GM19025 (cell line): ENCODE results near the gene SNRNP40.
"Not testable (repeated sequence)": the region's sequence is repeated elsewhere in the genome, so short reads cannot be mapped to it uniquely, and the experiment has no call there.

ENCODE experiments used
- ATAC-seq: cut with Tn5 transposase; IDR thresholded peaks from one replicate; pipeline ENCODE4 v1.9.1; 2021; ENCODE audit warnings: mild to moderate bottlenecking, low read depth, moderate library complexity; ENCODE audit not compliant: unreplicated experiment

SNRNP40 gene

DNA sequence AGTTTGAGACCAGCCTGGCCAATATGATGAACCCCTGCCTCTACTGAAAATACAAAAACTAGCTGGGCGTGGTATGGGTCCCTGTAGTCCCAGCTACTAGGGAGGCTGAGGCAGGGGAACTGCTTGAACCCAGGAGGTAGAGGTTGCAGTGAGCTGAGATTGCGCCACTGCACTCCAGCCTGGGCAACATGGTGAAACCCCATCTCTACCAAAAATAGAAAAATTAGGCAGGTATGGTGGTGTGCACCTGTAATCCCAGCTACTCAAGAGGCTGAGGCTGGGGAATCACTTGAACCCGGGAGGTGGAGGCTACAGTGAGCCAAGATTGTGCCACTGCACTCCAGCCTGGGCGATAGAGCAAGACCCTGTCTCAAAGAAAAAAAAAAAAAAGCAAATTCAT lies 8.8 kb downstream of the SNRNP40 start:
- not testable (repeated sequence) for ATAC-seq

DNA sequence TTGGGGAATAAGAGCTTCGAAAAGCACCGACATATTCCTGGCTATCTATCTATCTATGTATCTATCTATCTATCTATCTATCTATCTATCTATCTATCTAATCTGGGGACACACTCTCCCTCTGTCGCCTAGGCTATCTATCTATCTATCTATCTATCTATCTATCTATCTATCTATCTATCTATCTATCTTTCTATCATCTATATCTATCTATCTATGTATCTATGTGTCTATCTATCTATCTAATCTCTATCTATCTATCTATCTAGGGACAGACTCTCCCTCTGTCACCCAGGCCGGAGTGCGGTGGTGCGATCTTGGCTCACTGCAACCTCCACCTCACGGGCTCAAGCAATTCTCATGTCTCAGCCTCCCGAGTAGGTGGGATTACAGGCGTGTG lies 14.2 kb downstream of the SNRNP40 start:
- not testable (repeated sequence) for ATAC-seq

- no peak for ATAC-seq
Measured at GRCh38 chr1:31273619-31274018, 23.0 kb downstream of the SNRNP40 start.

- no peak for ATAC-seq
Measured at GRCh38 chr1:31272369-31272768, 24.2 kb downstream of the SNRNP40 start.

DNA sequence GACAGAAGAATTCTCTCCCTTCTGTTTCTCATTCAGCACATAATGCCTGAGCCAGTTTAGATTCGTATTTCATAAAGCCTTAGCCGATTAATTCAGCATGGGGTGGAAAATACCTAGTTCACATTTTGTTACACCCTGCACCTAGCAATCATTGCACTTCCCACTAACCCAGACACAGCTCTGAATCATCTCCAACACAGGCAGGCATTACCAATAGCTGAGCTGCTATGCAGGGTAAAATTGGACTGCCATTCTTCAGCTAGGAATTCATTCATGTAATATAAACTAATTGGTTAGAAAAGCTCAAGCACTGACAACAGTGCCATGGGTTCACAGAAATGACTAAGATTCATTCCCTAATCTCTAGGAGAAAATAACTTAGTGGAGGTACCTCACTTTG lies 30.0 kb downstream of the SNRNP40 start:
- no peak for ATAC-seq

GRCh38 chr1:31264790-31265386 lies 31.7 kb downstream of the SNRNP40 start:
- ATAC-seq = no peak

GRCh38 chr1:31263408-31263807 lies 33.2 kb downstream of the SNRNP40 start:
- ATAC-seq = no peak

DNA sequence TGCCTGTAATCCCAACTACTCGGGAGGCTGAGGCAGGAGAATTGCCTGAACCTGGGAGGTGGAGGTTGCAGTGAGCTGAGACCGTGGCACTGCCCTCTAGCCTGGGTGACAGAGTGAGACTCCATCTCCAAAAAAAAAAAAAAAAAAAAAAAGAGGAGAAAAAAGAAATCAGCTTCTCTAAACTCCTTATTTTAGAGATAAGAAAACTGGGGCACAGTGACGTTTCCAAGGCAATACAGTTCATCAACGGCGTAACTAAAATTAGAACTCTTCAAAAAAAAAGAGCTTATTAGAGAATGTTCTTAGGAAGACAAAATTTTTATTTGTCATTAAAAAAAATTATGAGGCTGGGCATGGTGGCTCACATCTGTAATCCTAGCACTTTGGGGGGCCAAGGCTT lies 34.2 kb downstream of the SNRNP40 start:
- not testable (repeated sequence) for ATAC-seq

GRCh38 chr1:31261916-31262315 lies 34.7 kb downstream of the SNRNP40 start:
- no peak for ATAC-seq

DNA sequence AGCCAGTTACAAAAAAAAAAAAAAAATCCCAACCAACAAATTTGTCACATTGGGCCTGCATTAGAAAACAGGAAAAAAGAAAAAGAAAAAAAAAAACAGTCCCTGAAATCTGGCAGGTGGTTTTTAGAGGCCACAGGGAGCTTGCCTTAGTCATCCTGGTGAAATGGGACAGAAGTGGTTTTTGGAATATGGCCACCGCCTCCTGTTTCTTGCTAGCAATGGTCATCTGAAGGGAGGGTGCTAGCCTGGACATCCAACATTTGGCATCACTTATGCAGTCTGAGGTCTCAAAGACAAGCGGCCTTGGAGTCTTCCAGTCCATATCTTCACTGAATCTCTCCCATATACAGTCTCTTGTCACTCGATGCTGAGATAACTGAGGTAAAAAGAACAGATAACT lies 36.8 kb downstream of the SNRNP40 start:
- no peak for ATAC-seq

DNA sequence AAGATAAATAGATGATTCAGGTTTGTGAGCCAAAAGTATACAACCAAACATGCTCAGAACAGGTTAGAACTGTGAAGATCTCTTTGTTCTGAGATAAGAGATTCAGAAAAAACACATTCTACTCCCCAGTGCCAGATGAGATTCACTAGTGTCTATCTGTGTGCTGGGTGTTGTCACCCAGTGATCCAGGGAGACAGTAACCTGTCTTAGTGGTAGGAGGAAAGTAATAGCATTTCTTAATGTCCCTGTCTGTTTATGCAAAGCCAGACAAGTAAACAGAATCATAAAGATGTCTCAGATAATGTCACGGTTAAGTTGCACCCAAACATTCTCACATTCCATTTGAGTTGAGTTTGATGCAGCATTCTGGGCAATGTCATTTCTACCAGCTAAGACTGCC lies 38.0 kb downstream of the SNRNP40 start:
- ATAC-seq = no peak

- ATAC-seq = no peak
Measured at GRCh38 chr1:31257213-31257612, 39.4 kb downstream of the SNRNP40 start.

GRCh38 chr1:31249854-31250253 lies 46.7 kb downstream of the SNRNP40 start:
- ATAC-seq = no peak

DNA sequence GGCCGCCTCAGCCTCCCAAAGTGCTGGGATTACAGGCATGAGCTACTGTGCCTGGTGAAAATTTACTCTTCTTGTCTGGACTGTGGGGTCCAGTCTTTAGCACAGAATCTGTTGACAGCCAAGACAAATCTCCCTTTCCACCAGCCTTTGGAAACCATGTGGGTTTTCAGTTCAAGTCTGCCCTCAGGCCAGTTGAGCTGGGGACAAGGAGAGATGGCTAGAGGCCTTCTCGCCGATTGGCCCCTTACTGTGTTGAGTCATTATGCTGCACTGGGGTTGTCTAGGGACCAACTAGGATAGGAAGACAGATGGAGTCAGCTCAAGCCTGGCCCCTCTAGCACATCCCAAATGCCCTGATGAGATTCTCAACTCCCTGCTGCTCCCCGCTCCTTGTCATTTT lies 48.3 kb downstream of the SNRNP40 start:
- no peak for ATAC-seq

DNA sequence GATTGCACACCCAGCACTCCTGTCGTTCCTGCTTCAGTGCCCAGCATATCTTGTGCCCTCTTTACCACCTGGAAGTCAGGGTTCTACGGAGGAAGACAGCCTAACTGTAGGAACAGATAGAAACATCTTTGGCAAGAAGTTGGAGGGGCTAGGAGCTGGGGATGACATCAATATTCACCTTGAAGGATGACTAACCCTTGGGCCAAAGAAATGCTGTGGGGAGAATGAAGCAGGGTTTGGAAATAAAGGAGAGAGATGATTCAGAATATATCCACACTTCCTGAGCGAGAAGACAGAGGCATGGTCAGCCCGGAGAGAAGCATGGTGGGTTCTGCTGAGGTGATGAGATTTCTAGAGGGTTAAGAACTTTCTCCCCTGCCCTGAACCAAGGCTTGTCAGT lies 52.3 kb downstream of the SNRNP40 start:
- ATAC-seq = no peak

DNA sequence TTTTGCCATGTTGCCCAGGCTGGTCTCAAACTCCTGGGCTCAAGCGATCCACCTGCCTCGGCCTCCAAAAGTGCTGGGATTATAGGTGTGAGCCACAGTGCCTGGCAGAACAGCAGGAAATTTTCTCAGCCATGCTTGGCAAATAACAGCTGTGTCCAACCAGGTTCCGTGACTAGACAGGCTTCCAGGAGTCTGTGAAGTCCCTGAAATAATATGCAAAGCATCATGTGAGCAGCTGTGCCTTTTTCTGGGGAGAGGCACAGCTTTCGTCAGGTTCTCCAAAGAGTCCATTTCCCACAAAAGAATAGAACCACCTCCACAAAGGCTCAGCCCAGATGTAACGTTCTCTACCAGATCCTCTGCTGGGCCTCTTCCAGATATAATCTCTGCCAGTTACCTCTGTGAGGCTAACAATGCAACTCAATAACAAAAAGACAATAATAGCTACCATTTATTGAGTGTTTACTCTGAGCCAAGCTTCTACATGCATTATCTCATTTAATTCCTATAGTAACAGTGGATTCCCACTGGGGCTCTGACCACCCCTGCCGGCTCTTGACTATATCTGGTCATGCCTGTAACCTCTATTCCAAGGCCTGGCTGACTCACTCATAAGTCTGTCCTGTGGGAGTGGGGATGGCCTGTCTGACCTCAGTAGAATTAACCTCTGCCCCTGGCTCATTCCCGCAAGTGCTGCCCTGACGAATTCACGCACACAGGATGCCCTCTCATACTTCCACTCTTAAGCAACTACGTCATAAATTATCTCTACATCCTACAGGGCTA lies 52.9 kb downstream of the SNRNP40 start:
- ATAC-seq = no peak

GRCh38 chr1:31241321-31241720 lies 55.3 kb downstream of the SNRNP40 start:
- no peak for ATAC-seq

DNA sequence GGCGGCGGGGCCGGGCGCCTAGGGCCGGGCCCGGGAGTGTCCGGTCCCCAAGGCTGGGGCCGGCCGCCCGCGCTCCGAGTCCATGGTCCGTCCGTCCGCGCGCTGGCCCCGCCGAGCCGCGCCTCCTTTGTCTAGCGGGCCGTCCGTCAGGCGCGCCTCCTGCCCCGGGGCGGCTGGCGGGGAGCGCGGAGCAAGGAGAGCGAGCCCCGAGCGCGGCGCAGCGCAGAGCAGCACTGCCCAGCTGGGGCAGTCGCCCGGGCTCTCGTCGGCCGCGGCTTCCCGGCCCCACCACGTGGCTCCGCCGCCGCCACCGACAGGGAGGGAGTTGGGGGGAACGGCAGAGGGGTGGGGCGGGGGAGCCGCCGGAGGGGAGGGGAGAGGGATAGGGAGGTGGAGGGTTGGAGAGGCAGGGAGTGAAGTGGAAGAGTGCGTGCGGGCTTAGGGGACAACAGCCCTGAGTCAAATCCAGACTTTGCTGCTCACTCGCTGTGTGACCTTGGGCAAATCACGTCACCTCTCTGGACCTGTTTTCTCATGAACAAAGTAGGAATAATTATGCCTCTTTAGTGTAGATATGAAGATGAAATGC lies 56.8 kb downstream of the SNRNP40 start, which contains the start of gene NKAIN1:
Gene NKAIN1 (minus strand): TSS at position 235 of the 589 bp plus-strand sequence. CDS start 340 bp downstream, outside the sequence.
- ATAC-seq = no peak

GRCh38 chr1:31238986-31239613 lies 57.5 kb downstream of the SNRNP40 start:
- ATAC-seq = no peak

DNA sequence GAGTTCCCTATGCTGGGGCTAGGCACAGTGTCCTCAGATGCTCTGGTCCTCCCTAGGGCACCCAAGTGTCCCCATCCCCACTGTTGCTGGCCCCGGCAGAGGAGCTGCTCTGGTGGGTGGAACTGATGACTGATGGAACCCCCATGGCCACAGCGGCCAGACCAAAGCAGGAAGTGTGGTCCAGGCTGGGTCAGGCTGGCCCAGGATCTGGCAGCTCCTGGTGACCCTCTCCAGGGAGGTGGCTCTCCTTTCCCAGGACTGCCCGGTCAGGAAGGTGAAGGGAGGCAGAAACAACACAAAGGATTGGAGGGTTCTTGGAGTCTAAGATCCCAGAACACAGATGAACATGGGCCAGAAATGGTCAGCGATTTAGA lies 58.0 kb downstream of the SNRNP40 start:
- ATAC-seq = no peak

DNA sequence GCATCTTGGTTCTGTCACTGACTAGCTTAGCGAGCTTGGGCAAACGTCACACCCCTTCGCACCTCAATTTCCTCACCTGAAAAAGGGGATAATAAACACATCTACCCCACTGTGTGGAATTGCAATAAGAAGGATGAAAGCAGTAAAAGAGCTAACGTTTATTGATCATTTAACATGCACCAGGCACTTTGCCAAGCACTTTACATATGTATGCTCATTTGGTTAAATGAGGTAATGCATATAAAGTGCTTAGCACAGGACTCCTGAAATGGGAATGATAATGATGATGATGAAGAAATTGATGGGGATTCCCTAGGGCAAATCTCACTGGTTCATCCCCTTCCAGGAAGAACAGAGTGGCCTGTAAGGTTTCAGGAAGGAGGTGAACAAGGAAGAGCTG lies 61.7 kb downstream of the SNRNP40 start:
- ATAC-seq = no peak
